Neural progenitor cell (in vitro differentiated cells): Measurements from ENCODE around the gene PRDM15. TPM values are rescaled to one million over a fixed set of nuclear protein-coding genes. Genes with fewer than 3 reads are reported as not detected.

Experiments used
- DNase-seq: peaks from one replicate; pipeline ENCODE4 v3.0.0-alpha.2; 2016; ENCODE audit warnings: low spot score
- H2AFZ ChIP-seq: fragments of 200-600 bp; sonication (generic); replicated peaks from 2 replicates; pipeline ENCODE4 v1.6.1; 2016; ENCODE audit warnings: antibody characterized with exemption
- H3F3A ChIP-seq: fragments of 200-600 bp; sonication (generic); 2 replicates; pipeline ENCODE4 v1.6.1; 2016; ENCODE audit warnings: antibody characterized with exemption, low read depth
- H3K27ac ChIP-seq: fragments of 200-600 bp; sonication (generic); 2 replicates; pipeline ENCODE4 v1.5.1; 2016; ENCODE audit warnings: mild to moderate bottlenecking
- H3K27me3 ChIP-seq: fragments of 200-600 bp; sonication (generic); 2 replicates; pipeline ENCODE4 v1.6.1; 2016; ENCODE audit warnings: mild to moderate bottlenecking, moderate library complexity
- H3K36me3 ChIP-seq: fragments of 200-600 bp; sonication (generic); 2 replicates; pipeline ENCODE4 v1.5.1; 2016
- H3K4me1 ChIP-seq: fragments of 200-600 bp; sonication (generic); 2 replicates; pipeline ENCODE4 v1.6.1; 2016; ENCODE audit warnings: mixed run types
- H3K4me2 ChIP-seq: fragments of 200-600 bp; sonication (generic); 2 replicates; pipeline ENCODE4 v1.6.1; 2016
- H3K4me3 ChIP-seq: fragments of 200-600 bp; sonication (generic); 2 replicates; pipeline ENCODE4 v1.5.1; 2016
- H3K79me2 ChIP-seq: fragments of 200-600 bp; sonication (generic); 2 replicates; pipeline ENCODE4 v1.6.1; 2016; ENCODE audit warnings: low read depth
- H3K9ac ChIP-seq: fragments of 200-600 bp; sonication (generic); 2 replicates; pipeline ENCODE4 v1.6.1; 2016
- H3K9me3 ChIP-seq: fragments of 200-600 bp; sonication (generic); 2 replicates; pipeline ENCODE4 v1.5.1; 2016; ENCODE audit warnings: low read depth
- H4K20me1 ChIP-seq: fragments of 200-600 bp; sonication (generic); 2 replicates; pipeline ENCODE4 v1.6.1; 2016; ENCODE audit warnings: low read depth
- H3K27ac Mint-ChIP-seq: 3 replicates; pipeline ENCODE4 v1.8.0; 2021; ENCODE audit warnings: mixed read lengths
- H3K27me3 Mint-ChIP-seq: 2 replicates; pipeline ENCODE4 v1.8.0; 2022; ENCODE audit warnings: low read depth, mild to moderate bottlenecking, inconsistent platforms, moderate library complexity, mixed read lengths; ENCODE audit not compliant: insufficient read depth
- H3K36me3 Mint-ChIP-seq: 3 replicates; pipeline ENCODE4 v1.8.0; 2021; ENCODE audit warnings: mixed read lengths
- H3K4me1 Mint-ChIP-seq: 3 replicates; pipeline ENCODE4 v1.8.0; 2021; ENCODE audit warnings: mixed read lengths
- H3K4me3 Mint-ChIP-seq: 3 replicates; pipeline ENCODE4 v1.8.0; 2021; ENCODE audit warnings: mild to moderate bottlenecking, moderate library complexity, mixed read lengths
- H3K9me3 Mint-ChIP-seq: 3 replicates; pipeline ENCODE4 v1.8.0; 2020; ENCODE audit warnings: mixed read lengths
- CTCF ChIP-seq: fragments of 200-600 bp; sonication (generic); IDR thresholded peaks from 2 replicates; pipeline ENCODE4 v1.5.1; 2017; ENCODE audit warnings: antibody characterized with exemption, mild to moderate bottlenecking
- EZH2 ChIP-seq: fragments of 200-600 bp; sonication (generic); IDR thresholded peaks from 2 replicates; pipeline ENCODE4 v1.6.1; 2017; ENCODE audit warnings: antibody characterized with exemption, mild to moderate bottlenecking, moderate library complexity
- EZH2phosphoT487 ChIP-seq: fragments of 200-600 bp; sonication (generic); IDR thresholded peaks from 2 replicates; pipeline ENCODE4 v1.6.1; 2017; ENCODE audit warnings: antibody characterized with exemption
- total RNA-seq: library from RNA; depleted of rRNA; stranded (reverse); fragments of >200 nt; gene quantifications from 2 replicates; pipeline ENCODE4 v1.2.3, GENCODE V29; 2015; ENCODE audit warnings: low replicate concordance

The PRDM15 gene
- total RNA-seq, 1 donor from 2014 or later = 9.0 TPM

- Histone ChIP-seq H3K36me3 (no peaks in the 10 kb centered on the region), H3K79me2 (no peaks in the 10 kb centered on the region), H3K4me2 (no peak overlapping the region), H2AFZ (no peak overlapping the region), H3K27ac (no peak overlapping the region), H3K9me3 (no peaks in the 10 kb centered on the region), H3K9ac (no peak overlapping the region), H3K27me3 (no peaks in the 10 kb centered on the region), H4K20me1 (no peaks in the 10 kb centered on the region), H3K4me1 (no peaks in the 10 kb centered on the region), H3K4me3 (no peak overlapping the region), H3F3A (peaks cover 2% of the 10 kb centered on the region)
- no peak for TF ChIP-seq CTCF
- no peak for TF ChIP-seq EZH2
- TF ChIP-seq EZH2phosphoT487 = no peak
- H3K4me1 Mint-ChIP-seq = peaks cover 28% of the 10 kb centered on the region
- peak overlapping the region; percentile 35 for H3K4me3 Mint-ChIP-seq
- no peaks in the 10 kb centered on the region for H3K9me3 Mint-ChIP-seq
- no peak for DNase-seq
- peak overlapping the region; percentile 60 for H3K27ac Mint-ChIP-seq
- H3K36me3 Mint-ChIP-seq = peaks cover 14% of the 10 kb centered on the region
- H3K27me3 Mint-ChIP-seq = peaks cover 3% of the 10 kb centered on the region
Measured at GRCh38 chr21:41846536-41846935, 32.6 kb downstream of the PRDM15 start.

DNA sequence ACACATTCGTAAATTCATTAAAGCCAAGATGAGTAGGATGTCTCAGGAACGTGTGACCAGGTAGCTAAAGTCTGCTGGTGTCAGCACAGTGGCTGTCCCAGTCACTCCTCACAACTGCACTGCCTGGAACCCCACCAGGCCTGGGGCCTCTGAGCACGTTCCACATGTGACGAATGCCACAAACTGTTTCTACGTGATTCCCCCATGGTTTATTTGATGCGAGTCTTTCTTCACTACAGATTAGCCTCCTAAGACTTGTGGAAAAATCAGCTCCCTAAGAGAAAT lies 33.2 kb downstream of the PRDM15 start:
- Histone ChIP-seq H3K4me1 (no peaks in the 10 kb centered on the region), H3K79me2 (no peaks in the 10 kb centered on the region), H2AFZ (no peak overlapping the region), H3F3A (peaks cover 2% of the 10 kb centered on the region), H4K20me1 (no peaks in the 10 kb centered on the region), H3K36me3 (no peaks in the 10 kb centered on the region), H3K9ac (no peak overlapping the region), H3K4me2 (no peak overlapping the region), H3K27me3 (no peaks in the 10 kb centered on the region), H3K27ac (peak overlapping the region; percentile 46), H3K4me3 (no peak overlapping the region), H3K9me3 (peaks cover 6% of the 10 kb centered on the region)
- peaks cover 5% of the 10 kb centered on the region for H3K9me3 Mint-ChIP-seq
- peaks cover 19% of the 10 kb centered on the region for H3K36me3 Mint-ChIP-seq
- H3K27me3 Mint-ChIP-seq = peaks cover 3% of the 10 kb centered on the region
- no peak overlapping the region for H3K4me3 Mint-ChIP-seq
- no peak for TF ChIP-seq EZH2
- TF ChIP-seq EZH2phosphoT487 = no peak
- no peak for TF ChIP-seq CTCF
- H3K27ac Mint-ChIP-seq = no peak overlapping the region
- DNase-seq = no peak
- H3K4me1 Mint-ChIP-seq = peaks cover 28% of the 10 kb centered on the region

DNA sequence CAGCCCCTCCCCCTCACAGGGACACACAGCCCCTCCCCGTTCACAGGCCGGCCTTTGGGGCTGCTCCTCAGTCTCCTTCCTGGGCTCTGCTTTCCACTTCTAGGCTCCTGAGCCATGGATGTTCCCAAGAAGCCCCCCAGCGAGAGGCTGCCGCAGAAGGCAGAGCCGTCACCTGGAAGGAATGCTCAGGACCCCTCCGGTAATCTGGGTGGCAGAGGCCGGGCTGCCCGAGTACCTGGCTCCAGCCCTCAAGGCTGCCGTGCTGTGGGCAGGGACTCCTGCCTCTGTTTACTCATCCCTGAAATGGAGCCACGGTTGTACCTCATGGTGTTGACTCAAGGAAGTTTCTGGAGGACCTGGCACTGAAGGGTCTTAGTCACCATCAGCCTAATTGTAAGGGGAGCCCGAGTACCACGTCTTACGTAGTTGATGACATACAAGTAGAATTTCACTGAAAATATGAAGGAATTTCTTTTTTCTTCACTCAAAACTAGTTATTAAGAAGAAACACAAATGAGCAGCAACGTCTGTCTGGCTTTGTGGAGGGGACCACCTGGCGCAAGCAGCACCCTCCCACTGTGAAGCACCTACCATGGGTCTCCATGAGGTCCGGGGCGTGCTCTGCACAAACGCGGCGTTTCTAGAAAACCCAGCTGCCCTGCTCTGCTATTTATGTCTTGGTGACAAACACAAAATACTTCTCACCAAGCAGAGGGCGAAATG lies 33.7 kb downstream of the PRDM15 start:
- Histone ChIP-seq H3F3A (peaks cover 2% of the 10 kb centered on the region), H3K27ac (no peak overlapping the region), H3K27me3 (no peaks in the 10 kb centered on the region), H3K9ac (no peak overlapping the region), H3K4me3 (no peak overlapping the region), H3K4me2 (no peak overlapping the region), H3K4me1 (no peaks in the 10 kb centered on the region), H2AFZ (no peak overlapping the region), H3K9me3 (peaks cover 11% of the 10 kb centered on the region), H3K36me3 (no peaks in the 10 kb centered on the region), H4K20me1 (no peaks in the 10 kb centered on the region), H3K79me2 (no peaks in the 10 kb centered on the region)
- H3K9me3 Mint-ChIP-seq = peaks cover 9% of the 10 kb centered on the region
- H3K27ac Mint-ChIP-seq = no peak overlapping the region
- no peak overlapping the region for H3K4me3 Mint-ChIP-seq
- peaks cover 3% of the 10 kb centered on the region for H3K27me3 Mint-ChIP-seq
- TF ChIP-seq EZH2 = no peak
- TF ChIP-seq EZH2phosphoT487 = no peak
- TF ChIP-seq CTCF = no peak
- peaks cover 28% of the 10 kb centered on the region for H3K4me1 Mint-ChIP-seq
- no peak for DNase-seq
- H3K36me3 Mint-ChIP-seq = peaks cover 18% of the 10 kb centered on the region
